OCI-LY1 (cell line): ENCODE results near the gene ZNF480.

Experiments
- EZH2 ChIP-seq: fragments of 200-600 bp; sonication (generic), shearing (Covaris generic); IDR thresholded peaks from 2 replicates; pipeline ENCODE4 v1.8.0; 2017; ENCODE audit warnings: borderline replicate concordance, mixed run types, mild to moderate bottlenecking, antibody characterized with exemption, low read length, moderate library complexity, mixed read lengths
- TF ChIP-seq, protein P1 (sequence below): fragments of 200-600 bp; sonication (generic), shearing (Covaris generic); IDR thresholded peaks from 2 replicates; pipeline ENCODE4 v1.5.1; 2017; ENCODE audit warnings: mild to moderate bottlenecking, antibody characterized with exemption, low read length, moderate library complexity, mixed read lengths

DNA sequence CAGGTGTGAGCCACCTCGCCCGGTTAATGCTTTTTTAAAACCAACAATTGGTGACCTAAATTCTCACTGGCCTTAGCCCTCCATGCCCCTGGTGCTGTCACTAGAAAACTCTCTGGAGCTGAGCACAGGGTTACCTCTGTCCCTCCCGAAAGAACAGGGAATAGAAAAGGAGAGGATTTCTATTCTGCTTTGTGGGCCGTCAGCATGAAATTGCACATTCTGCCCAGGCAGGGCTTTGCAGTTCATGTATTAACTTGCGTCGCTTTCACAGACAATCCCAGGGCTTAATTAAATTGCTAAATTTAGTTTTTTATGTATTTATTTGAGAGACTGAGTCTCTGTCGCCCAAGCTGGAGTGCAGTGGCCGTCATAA lies 583 bp upstream of the ZNF480 start:
- TF ChIP-seq, protein P1, sequence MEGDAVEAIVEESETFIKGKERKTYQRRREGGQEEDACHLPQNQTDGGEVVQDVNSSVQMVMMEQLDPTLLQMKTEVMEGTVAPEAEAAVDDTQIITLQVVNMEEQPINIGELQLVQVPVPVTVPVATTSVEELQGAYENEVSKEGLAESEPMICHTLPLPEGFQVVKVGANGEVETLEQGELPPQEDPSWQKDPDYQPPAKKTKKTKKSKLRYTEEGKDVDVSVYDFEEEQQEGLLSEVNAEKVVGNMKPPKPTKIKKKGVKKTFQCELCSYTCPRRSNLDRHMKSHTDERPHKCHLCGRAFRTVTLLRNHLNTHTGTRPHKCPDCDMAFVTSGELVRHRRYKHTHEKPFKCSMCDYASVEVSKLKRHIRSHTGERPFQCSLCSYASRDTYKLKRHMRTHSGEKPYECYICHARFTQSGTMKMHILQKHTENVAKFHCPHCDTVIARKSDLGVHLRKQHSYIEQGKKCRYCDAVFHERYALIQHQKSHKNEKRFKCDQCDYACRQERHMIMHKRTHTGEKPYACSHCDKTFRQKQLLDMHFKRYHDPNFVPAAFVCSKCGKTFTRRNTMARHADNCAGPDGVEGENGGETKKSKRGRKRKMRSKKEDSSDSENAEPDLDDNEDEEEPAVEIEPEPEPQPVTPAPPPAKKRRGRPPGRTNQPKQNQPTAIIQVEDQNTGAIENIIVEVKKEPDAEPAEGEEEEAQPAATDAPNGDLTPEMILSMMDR, result no peak
- TF ChIP-seq EZH2, result no peak
